T-helper 1 cell treated with Interleukin-12 subunit alpha and Interleukin-12 subunit beta and Interleukin-4 antibody, amounts not matched to agents 30 ng/mL and 1 ng/mL, for 36 hours (primary cell): ENCODE measurements around the gene GGN. TPM values are rescaled to one million over a fixed set of nuclear protein-coding genes. Genes with fewer than 3 reads are reported as not detected.

ENCODE experiments used
- intact Hi-C: fragments of 100-400 bp; cut with micrococcal nuclease; formaldehyde crosslinking; loops from one replicate; pipeline ENCODE4 v1.15.1; 2024
- total RNA-seq: library from RNA; stranded (reverse); gene quantifications from 2 replicates; pipeline ENCODE4 v1.2.3, GENCODE V29; 2022

GGN gene
- total RNA-seq, 1 donor from 2014 or later, result 0.27 TPM

- intact Hi-C loops, result loop anchor here (1.0 to 10.0 kb wide), 19 partner anchors 20 to 1021 kb away; partner anchors contain the start of genes ACTN4, EIF3K, MRPS12 and NFKBIB
Measured at GRCh38 chr19:38335949-38336637, 51.7 kb downstream of the GGN start.

Other genes with a start within 250 kb of the GGN start
- 0.41 and 1.3 TPM in 2 replicates for gene DPF1, start 163.8 kb downstream of the GGN start, total RNA-seq
- gene PPP1R14A, start 131.7 kb downstream of the GGN start, total RNA-seq, result 66.1 and 70.6 TPM in 2 replicates
- 75.5 and 82.3 TPM in 2 replicates for gene SPINT2, start 123.5 kb downstream of the GGN start, total RNA-seq
- 0.51 and 0.86 TPM in 2 replicates for gene C19orf33, start 83.8 kb downstream of the GGN start, total RNA-seq
- 87.4 and 96.2 TPM in 2 replicates for gene YIF1B, start 72.1 kb downstream of the GGN start, total RNA-seq
- gene KCNK6, start 68.2 kb downstream of the GGN start, total RNA-seq, result 21.6 and 22.1 TPM in 2 replicates
- 7.2 and 7.6 TPM in 2 replicates for gene CATSPERG, start 52.2 kb downstream of the GGN start, total RNA-seq
- gene PSMD8, start 13.5 kb downstream of the GGN start, total RNA-seq, result 208 and 214 TPM in 2 replicates
- 2.0 and 2.1 TPM in 2 replicates for gene SPRED3, start 663 bp upstream of the GGN start, total RNA-seq
- gene FAM98C, start 15.1 kb upstream of the GGN start, total RNA-seq, result 33.2 and 35.0 TPM in 2 replicates
- 0.51 and 0.86 TPM in 2 replicates for gene RASGRP4, start 38.2 kb upstream of the GGN start, total RNA-seq
- gene RYR1, start 45.7 kb upstream of the GGN start, total RNA-seq, result 2.3 and 2.9 TPM in 2 replicates
- 307 and 314 TPM in 2 replicates for gene MAP4K1, start 229.9 kb upstream of the GGN start, total RNA-seq
- gene EIF3K, start 231.2 kb upstream of the GGN start, total RNA-seq, result 313 and 314 TPM in 2 replicates